Progenitor cell of endocrine pancreas (in vitro differentiated cells): ENCODE results near the gene INTS11. TPM values are rescaled to one million over a fixed set of nuclear protein-coding genes. Genes with fewer than 3 reads are reported as not detected.
A peak's percentile ranks its signal among the peaks of the same experiment; 100 is the strongest.

Experiments used
- DNase-seq: peaks from one replicate; pipeline ENCODE4 v3.0.0; 2021; ENCODE audit warnings: low spot score; ENCODE audit not compliant: unreplicated experiment
- H3K27ac Mint-ChIP-seq: 2 replicates; pipeline ENCODE4 v1.8.0; 2021; ENCODE audit warnings: mild to moderate bottlenecking, moderate library complexity, mixed read lengths
- H3K27me3 Mint-ChIP-seq: 2 replicates; pipeline ENCODE4 v1.8.0; 2021; ENCODE audit warnings: mixed read lengths
- H3K36me3 Mint-ChIP-seq: 2 replicates; pipeline ENCODE4 v1.8.0; 2022; ENCODE audit warnings: mixed read lengths; ENCODE audit not compliant: insufficient read depth
- H3K4me1 Mint-ChIP-seq: 2 replicates; pipeline ENCODE4 v1.8.0; 2021; ENCODE audit warnings: low read depth, mixed read lengths
- H3K4me3 Mint-ChIP-seq: 2 replicates; pipeline ENCODE4 v1.8.0; 2021; ENCODE audit warnings: low read depth, mild to moderate bottlenecking, moderate library complexity, mixed read lengths
- H3K9me3 Mint-ChIP-seq: 2 replicates; pipeline ENCODE4 v1.8.0; 2021; ENCODE audit warnings: low read depth, mixed read lengths
- total RNA-seq: library from RNA; stranded (reverse); gene quantifications from 2 replicates; pipeline ENCODE4 v1.2.1, GENCODE V29; 2021
- TF ChIP-seq, protein P1 (sequence below): fragments of 200-600 bp; sonication (generic); IDR thresholded peaks from one replicate; pipeline ENCODE4 v1.5.0; 2021; ENCODE audit warnings: antibody characterized with exemption, mild to moderate bottlenecking; ENCODE audit not compliant: unreplicated experiment

Gene INTS11
- total RNA-seq, 1 donor from 2014 or later = 177 TPM

DNA sequence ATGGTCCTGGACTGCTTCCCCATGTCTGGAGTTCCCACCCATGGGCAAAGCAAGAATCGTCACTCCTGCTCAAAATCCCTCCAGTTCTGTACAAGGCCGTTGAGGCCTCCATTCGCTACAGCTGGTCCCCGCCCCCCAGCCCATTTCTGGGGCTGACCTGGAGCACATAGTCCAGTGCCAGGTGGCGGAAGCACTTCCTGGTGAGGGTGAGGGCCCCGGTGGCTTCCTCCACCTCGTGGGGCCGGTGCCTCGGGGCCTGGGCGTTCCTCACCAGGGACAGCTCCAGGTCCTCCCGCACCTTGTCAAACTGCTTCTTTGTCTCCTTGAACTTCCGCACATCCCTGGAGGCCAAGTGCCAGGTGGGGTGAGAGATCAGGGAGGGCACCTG lies 24.1 kb downstream of the INTS11 start:
- no peaks in the 10 kb centered on the region for H3K36me3 Mint-ChIP-seq

DNA sequence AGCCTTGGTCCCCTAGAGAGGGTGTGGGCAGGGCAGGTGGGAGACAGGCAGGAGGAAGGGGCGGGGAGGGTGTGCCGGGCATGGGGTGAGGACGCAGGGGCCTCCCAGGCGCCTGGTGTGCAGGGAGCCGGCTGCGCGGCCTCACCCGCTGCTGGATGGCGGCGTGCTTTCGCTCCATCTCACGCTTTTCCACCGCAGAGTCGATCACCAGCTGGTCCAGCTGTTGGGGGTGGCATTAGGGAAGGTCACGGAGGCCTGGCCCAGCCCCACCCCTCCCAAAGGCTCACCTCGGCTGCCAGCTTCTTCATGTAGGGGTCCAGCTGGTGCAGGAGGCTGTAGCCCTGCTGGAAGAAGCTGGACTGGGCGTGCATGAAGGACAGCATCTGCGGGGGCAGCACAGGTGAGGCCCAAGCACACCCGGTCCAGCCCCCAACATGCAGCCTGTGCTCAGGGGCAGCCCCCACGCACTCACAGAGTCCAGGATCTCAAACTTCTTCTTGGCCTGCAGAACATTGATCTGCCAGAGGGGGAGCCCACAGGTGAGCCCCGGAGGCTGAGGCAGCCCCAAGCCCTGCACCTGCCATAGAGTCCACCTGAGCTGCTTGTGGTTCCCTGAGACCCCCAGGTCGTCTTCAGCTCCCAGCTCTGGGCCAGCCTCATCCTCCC lies 24.6 kb downstream of the INTS11 start:
- DNase-seq = no peak
- Mint-ChIP-seq H3K4me3 (no peak overlapping the region), H3K27me3 (no peaks in the 10 kb centered on the region), H3K36me3 (no peaks in the 10 kb centered on the region), H3K27ac (no peak overlapping the region), H3K9me3 (no peaks in the 10 kb centered on the region), H3K4me1 (no peaks in the 10 kb centered on the region)
- TF ChIP-seq, protein P1, sequence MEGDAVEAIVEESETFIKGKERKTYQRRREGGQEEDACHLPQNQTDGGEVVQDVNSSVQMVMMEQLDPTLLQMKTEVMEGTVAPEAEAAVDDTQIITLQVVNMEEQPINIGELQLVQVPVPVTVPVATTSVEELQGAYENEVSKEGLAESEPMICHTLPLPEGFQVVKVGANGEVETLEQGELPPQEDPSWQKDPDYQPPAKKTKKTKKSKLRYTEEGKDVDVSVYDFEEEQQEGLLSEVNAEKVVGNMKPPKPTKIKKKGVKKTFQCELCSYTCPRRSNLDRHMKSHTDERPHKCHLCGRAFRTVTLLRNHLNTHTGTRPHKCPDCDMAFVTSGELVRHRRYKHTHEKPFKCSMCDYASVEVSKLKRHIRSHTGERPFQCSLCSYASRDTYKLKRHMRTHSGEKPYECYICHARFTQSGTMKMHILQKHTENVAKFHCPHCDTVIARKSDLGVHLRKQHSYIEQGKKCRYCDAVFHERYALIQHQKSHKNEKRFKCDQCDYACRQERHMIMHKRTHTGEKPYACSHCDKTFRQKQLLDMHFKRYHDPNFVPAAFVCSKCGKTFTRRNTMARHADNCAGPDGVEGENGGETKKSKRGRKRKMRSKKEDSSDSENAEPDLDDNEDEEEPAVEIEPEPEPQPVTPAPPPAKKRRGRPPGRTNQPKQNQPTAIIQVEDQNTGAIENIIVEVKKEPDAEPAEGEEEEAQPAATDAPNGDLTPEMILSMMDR = peak; percentile 54

More for the DNA sequence above, 24.1 kb downstream of the INTS11 start:
- Mint-ChIP-seq H3K4me3 (no peak overlapping the region), H3K4me1 (peaks cover 1% of the 10 kb centered on the region), H3K27me3 (no peaks in the 10 kb centered on the region), H3K27ac (no peak overlapping the region), H3K9me3 (no peaks in the 10 kb centered on the region)
- TF ChIP-seq, protein P1 = no peak
- no peak for DNase-seq

DNA sequence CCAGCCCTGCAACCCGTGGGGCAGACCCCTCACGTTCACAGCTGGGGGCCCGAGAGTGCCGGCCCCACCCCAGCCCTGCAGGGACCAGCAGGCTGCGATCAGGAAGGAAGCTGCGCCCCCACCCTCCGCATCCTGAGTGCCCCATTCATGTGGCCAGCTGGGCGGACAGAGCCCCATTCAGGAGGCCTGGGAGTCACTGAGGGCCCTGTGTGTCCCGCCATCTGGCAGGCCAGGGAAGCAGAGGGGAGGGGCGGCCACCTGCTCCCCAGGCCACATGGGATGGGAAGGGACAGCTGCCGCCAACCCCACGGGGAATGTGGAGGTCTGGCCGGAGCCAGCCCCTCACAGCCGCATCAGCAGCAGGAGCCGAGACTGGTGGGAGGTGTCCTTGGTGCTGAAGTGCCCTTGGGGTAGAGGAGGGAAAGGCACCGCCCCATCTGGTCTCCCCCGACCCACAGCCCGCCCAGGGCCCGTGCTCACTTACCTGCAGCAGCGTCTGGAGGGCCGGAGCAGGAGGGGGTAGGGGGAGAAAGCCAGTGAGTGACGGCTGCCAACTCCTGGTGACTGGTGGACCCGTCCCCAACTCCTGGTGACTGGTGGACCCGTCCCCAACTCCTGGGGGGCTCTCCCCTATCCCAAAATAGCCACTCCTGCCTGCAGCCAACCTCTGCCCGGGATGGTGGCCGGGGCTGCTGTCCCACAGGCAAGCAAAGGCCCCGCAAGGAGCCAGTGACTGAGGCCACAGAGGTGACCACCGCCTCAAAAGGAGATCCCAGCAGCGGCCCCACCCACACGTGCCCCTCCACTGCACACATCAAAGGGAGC lies 25.4 kb downstream of the INTS11 start:
- Mint-ChIP-seq H3K27ac (no peak overlapping the region), H3K4me1 (no peaks in the 10 kb centered on the region), H3K27me3 (no peaks in the 10 kb centered on the region), H3K9me3 (no peaks in the 10 kb centered on the region), H3K4me3 (no peak overlapping the region), H3K36me3 (no peaks in the 10 kb centered on the region)
- TF ChIP-seq, protein P1 = no peak
- no peak for DNase-seq

DNA sequence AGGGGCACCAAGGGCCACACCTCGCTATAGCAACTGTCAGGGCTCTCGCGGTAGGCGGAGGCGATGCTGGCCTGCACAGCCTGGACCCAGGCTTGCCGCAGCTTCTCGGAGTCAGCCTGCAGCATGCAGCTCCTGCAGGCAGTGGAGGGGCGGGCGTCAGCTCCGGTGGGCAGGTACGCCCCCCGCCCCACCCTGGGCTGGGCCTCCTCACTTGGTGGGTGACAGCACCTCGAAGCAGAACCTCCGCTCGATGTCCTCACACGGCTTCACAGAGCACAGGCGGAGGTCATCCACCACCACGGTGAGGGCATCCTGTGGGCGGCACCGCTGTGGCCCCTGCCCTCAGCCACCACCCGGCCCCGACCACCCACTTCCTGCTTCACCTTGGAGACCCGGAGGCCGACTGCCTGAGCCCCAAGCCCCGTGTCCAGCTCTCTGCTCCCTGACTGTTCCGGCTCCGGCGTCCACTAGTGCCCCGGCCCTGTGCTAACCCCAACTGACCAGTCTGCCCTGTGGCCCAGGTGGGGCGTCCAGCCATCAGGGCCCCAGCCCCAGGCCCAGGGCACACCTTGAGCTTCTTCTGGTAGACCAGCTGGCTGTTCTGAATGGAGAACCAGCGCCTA lies 26.5 kb downstream of the INTS11 start:
- Mint-ChIP-seq H3K36me3 (no peaks in the 10 kb centered on the region), H3K27ac (no peak overlapping the region), H3K4me3 (no peak overlapping the region), H3K9me3 (no peaks in the 10 kb centered on the region), H3K4me1 (no peaks in the 10 kb centered on the region), H3K27me3 (no peaks in the 10 kb centered on the region)
- TF ChIP-seq, protein P1 = no peak
- no peak for DNase-seq
